GM12873 (cell line): Measurements from ENCODE around the gene ELSPBP1.

ENCODE experiments used
- TF ChIP-seq, protein P1 (sequence below): IDR thresholded peaks from 2 replicates; pipeline ENCODE4 v1.5.1; 2012; ENCODE audit warnings: low read depth, mild to moderate bottlenecking, moderate library complexity, low read length, control low read depth; ENCODE audit not compliant: insufficient read depth; ENCODE audit errors: missing control alignments

Gene ELSPBP1

GRCh38 chr19:48025480-48025879, 31.0 kb downstream of the ELSPBP1 start:
- TF ChIP-seq, protein P1, sequence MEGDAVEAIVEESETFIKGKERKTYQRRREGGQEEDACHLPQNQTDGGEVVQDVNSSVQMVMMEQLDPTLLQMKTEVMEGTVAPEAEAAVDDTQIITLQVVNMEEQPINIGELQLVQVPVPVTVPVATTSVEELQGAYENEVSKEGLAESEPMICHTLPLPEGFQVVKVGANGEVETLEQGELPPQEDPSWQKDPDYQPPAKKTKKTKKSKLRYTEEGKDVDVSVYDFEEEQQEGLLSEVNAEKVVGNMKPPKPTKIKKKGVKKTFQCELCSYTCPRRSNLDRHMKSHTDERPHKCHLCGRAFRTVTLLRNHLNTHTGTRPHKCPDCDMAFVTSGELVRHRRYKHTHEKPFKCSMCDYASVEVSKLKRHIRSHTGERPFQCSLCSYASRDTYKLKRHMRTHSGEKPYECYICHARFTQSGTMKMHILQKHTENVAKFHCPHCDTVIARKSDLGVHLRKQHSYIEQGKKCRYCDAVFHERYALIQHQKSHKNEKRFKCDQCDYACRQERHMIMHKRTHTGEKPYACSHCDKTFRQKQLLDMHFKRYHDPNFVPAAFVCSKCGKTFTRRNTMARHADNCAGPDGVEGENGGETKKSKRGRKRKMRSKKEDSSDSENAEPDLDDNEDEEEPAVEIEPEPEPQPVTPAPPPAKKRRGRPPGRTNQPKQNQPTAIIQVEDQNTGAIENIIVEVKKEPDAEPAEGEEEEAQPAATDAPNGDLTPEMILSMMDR: no peak

DNA sequence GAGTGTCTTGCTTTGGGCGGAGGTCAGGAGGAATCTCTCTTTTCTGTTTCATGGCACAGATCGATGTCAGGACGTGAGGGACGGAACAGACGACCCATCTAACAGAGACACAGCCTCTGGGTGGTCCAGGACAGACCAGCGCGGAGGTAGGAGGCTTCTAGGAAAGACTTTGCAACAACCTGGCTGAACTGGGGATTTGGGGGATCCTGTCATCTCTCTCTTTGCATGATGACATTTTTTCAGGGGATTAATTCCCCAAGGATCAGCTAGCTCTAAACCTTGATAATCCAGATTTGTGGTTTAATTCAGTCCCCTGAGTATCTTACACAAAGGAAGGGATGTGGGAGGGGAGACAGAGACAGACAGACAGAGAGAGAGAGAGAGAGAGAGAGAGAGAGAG, 35.0 kb downstream of the ELSPBP1 start:
- TF ChIP-seq, protein P1: no peak

GRCh38 chr19:48030073-48030472, 35.6 kb downstream of the ELSPBP1 start:
- TF ChIP-seq, protein P1: no peak

DNA sequence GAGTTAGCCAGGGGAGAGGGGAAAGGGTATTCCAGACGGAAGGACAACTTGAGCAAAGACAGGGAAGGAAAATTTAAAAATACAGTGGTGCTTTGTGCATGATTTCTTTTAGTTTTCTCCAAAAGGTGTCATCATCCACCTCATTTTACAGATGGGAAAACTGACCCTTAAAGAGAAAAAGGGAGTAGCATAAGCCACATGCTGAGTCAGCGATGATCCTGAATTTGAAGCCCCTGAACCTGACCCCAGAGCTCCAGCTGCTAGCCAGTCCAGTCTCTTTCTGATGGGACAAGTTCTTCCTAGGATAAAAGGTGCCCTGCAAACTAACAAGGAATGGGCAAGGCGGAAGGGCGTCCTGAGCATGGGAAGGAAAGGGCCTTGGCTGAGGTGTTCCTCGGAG, 39.2 kb downstream of the ELSPBP1 start:
- TF ChIP-seq, protein P1: no peak

GRCh38 chr19:48036765-48037164, 42.3 kb downstream of the ELSPBP1 start:
- TF ChIP-seq, protein P1: no peak

DNA sequence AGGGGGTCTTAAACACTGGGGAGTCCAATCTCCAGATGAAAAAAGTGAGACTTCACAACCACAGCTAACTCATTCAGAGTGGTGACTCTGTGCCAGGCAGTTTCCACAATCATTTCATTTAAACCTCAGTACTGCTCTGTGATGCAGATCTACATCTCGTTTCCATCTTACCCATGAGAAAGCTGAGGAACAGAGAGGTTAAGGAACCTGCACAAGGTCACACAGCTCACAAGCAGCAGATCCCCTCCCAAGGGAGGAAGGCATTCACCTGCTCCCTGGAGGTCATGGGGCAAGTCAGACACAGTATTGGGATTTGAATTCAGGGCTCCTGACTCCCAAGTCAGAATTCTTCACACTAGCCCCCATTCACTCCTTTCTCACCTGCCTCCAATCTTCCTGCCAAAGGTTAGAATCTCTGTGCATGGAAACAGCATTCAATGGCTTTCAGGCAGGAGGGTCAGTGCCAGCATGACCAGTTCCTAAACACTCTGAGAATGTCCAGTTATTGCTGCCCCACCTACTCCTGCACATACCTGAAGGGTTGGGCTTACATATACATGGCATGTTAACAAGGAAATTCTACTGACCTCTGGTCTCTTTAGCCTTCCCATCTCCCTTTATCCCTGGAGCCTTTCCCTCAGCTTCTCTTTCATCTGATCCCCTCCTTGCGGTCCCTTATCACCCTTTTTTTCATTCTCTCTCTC, 47.6 kb downstream of the ELSPBP1 start:
- TF ChIP-seq, protein P1: no peak

- TF ChIP-seq, protein P1: no peak
Observed at GRCh38 chr19:48043675-48044258, 49.3 kb downstream of the ELSPBP1 start, which contains the start of gene CABP5. Gene CABP5, minus strand, starts transcription at chr19:48044079. Its CDS starts 157 bp downstream, at chr19:48043922.
